HG03196 (cell line): ENCODE results near the gene THSD4.

ENCODE experiments used
- ATAC-seq: cut with Tn5 transposase; IDR thresholded peaks from one replicate; pipeline ENCODE4 v1.9.1; 2021; ENCODE audit not compliant: unreplicated experiment

Gene THSD4

GRCh38 chr15:71511796-71512681 is 396.8 kb downstream of the THSD4 start:
- ATAC-seq, result no peak

- ATAC-seq, result no peak
These were observed 397.4 kb downstream of the THSD4 start for GRCh38 chr15:71512682-71513006.

DNA sequence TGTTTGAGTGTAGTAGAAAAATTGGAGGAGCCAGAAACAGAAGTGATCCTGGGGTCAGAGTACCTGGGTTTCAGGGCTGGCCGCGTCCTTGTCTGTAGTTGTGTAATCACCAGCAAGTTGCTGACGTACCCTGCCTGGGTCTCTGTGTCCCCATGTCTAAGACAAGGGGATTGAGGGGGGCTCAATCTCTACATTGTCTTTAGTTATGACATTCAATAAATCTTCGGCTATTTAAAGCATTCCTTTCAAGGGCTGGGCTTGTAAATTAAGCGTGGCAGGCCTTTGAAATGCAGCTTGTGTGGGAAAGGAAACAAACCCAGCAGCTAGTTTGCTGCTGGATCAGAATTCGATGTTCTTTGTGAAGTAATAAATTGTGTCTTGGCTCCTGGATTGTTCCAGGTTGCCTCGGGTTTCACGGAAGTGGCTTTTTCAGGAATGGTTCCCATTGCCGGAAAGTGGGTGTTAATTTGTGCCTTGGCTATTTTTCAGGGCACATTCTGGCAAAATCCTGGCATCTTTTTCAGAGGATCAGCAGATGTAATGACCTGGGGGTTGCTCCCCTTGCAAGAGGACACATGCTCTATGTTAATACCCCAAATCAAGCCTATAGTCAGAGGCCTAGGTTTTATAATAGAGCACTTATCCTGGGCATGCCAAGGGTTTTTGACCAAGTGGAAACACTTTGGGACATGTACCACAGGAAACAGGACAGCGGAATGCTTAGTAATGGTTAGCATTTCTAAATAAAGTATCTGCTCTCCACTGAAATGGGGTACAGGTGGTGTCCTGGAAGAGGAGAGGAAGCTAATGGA is 400.3 kb downstream of the THSD4 start:
- no peak for ATAC-seq

DNA sequence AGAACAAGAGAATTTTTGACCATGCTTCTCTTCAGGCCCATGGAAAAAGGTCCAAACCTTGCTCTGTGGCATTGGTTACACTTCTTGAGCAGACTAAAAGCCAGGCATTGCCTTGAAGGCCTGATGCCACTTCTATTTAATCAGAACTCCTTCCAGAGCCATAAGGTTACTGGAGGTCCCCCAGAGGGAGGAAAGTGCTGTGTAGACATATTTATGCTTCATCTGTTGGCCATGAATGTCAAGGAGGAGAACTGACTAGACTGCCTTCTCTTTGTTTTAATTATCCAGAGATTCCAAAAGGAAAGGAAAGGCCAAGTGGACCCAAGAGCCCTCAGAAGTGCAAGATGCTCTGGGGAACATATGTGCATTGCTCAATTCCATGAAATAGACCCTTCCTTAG is 402.5 kb downstream of the THSD4 start:
- no peak for ATAC-seq

GRCh38 chr15:71518661-71519060 is 403.4 kb downstream of the THSD4 start:
- ATAC-seq, result no peak

GRCh38 chr15:71526060-71526820 is 411.0 kb downstream of the THSD4 start:
- no peak for ATAC-seq

DNA sequence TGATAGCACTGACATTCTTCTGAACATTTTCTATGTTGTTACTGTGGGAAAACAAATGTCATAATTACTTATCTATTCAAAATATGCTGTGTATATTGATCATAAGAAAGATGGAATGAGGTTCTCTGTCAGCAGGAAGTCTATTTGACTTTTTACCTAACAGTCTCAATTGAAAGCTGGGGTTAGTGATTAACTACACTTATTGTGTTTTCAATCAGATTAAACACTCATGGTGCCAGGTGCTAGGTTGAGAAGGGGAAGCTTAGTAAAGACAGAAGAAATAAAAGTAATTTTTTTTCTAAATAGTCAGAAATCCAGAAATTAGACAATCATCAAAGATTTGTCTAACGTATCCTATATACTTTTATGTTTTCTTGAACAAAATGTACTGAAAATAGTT is 414.1 kb downstream of the THSD4 start:
- no peak for ATAC-seq

GRCh38 chr15:71530116-71530515 is 414.8 kb downstream of the THSD4 start:
- ATAC-seq, result no peak

DNA sequence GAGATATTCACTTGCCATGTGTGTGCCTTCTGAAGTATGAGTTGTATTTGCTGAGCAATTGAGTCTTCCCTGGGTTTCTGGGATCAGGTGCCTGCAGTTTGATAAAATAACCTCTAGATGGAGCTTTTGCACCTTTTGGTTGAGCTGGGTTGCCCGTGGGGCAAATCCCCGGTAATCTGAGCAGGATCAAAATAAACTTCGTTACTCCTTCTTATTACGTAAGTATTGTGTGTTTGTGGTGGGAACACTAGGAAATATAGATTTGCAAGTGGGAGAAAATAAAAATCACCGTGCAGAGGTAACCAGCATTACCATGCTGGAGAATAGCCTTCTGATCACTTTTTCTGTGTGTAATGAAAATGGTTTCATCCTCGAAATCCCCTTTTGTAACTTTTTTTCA is 417.7 kb downstream of the THSD4 start:
- no peak for ATAC-seq

DNA sequence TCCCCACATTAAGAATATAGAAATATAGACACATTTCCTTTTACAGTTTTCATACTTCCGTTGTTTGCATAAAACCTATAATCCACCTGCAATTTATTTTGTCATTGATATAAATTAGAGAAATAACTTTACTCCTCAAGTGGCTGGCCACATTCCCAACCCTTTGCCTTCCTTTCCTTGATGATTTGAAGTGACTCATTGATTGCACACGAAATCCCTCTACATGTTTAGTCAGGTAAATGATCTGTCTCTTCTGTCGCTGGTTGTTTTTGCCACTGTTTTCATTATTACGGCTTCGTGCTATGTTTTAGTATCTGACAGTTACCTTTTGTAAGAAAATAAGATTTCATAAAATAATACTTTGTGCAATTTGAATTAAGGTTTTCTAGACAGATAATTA is 422.9 kb downstream of the THSD4 start:
- no peak for ATAC-seq

DNA sequence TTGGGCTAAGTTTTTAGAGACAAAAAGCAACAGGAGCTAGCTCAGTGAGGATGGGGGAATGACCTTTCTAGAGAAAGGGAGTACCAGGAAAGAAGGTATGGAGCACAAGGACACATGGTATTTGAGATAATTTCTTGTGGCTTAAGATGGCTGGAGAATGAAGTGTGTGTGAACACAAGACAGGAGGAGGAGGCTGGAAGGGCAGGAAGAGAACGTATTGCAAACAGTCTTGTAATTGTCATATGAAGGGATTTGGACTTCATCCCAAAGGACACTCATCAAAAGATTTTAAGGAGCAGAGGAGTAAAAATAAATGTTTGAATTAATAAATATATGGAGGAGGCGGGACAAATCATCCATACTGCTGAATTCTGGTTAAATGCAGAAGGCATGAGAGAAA is 426.5 kb downstream of the THSD4 start:
- no peak for ATAC-seq

GRCh38 chr15:71542836-71543235 is 427.6 kb downstream of the THSD4 start:
- ATAC-seq, result no peak

DNA sequence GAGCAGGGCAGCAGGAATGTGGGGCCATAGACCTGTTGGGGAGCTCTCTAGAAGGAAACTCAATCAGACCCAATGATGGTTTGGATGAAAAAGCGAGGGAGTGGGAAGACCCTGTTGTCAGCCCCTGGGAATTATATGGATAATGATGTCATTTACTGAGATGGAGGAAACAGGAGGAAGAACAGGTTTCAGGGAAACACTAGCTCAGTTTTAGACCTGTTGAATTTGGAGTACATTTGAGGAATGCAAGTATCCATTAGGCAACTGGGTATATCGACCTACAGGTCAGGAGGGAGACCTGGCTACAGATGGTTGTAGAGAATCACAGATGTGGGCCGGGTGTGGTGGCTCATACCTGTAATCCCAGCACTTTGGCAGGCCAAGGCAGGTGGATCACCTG is 428.1 kb downstream of the THSD4 start:
- ATAC-seq, result no peak

- no peak for ATAC-seq
These were observed 430.0 kb downstream of the THSD4 start for GRCh38 chr15:71545223-71545760.

GRCh38 chr15:71545923-71546322 is 430.7 kb downstream of the THSD4 start:
- ATAC-seq, result no peak

GRCh38 chr15:71547011-71547410 is 431.7 kb downstream of the THSD4 start:
- no peak for ATAC-seq

- no peak for ATAC-seq
These were observed 433.1 kb downstream of the THSD4 start for GRCh38 chr15:71548401-71548807.

DNA sequence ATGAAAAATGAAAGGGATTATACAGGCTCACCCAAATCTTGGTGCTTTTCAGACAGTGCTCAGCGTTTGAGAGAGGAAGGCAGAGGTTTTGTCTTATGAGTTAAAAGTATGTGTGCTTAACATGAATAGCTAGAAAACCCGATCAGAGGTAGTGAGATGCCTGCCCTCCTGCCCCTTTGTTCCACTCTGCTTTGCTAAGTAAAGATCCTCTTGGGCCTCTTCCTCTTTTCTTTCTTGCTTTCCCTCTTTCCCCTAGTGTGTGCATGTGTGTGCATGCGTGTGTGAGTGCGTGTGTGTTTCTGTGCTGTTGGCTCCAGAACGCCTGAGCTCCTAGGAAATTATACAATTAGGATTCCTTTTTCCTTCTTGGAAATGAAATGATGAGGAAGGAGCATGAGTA is 433.8 kb downstream of the THSD4 start:
- no peak for ATAC-seq

- no peak for ATAC-seq
These were observed 434.4 kb downstream of the THSD4 start for GRCh38 chr15:71549697-71550096.

DNA sequence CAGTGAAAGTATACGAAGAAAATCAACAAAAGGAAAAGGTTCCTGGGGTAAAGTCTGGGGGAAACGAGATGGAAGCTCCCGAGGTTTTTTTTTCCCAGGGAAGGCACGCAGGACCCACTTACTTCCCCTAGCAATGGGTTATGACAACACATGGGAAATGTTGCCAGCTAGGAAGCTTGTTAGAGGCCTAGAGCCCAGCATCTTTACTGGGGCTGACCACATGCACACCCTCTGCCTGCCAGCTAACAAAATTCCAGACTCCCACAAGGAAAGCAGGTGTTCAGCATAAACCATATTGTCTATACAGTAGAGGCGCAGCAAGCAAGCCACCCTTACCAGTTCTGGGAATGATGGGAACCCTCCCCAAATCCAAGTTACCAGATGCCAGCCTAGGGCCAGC is 436.3 kb downstream of the THSD4 start:
- ATAC-seq, result no peak

DNA sequence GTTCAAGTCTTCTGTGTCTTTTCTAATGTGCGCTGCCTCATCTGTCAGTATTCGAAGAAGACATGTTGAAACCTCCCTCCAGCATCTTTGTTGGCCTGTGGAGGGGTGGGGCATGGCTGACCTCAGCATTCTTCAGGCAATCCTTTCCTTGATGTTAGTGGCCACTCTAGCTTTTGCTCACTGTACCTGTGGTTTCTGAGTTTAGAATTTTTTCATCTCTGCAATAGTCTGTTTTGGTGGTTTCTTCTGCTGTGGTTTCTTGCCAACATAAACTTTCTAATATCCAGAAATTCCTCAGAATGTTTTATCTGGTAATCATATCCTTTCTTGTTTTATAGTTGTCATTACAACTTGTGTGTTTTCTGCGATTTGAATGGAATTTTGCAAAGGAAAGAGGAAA is 443.8 kb downstream of the THSD4 start:
- ATAC-seq, result no peak
